Osteoblast (primary cell): ENCODE results near the gene IRGQ. TPM values are rescaled to one million over a fixed set of nuclear protein-coding genes. Genes with fewer than 3 reads are reported as not detected.

Source experiments
- DNase-seq: peaks from one replicate; pipeline ENCODE4 v3.0.0; 2011; ENCODE audit warnings: low spot score, mixed read lengths; ENCODE audit not compliant: insufficient read length; ENCODE audit errors: missing footprints
- H2AFZ ChIP-seq: 2 replicates; pipeline ENCODE4 v1.6.0; 2011; ENCODE audit warnings: mild to moderate bottlenecking, low read length
- H3K27ac ChIP-seq: 2 replicates; pipeline ENCODE4 v1.5.1; 2011; ENCODE audit warnings: mild to moderate bottlenecking, low read depth, low read length, moderate library complexity
- H3K27me3 ChIP-seq: 2 replicates; pipeline ENCODE4 v1.6.0; 2012; ENCODE audit warnings: mild to moderate bottlenecking, control low read depth, inconsistent platforms, low read length, moderate library complexity; ENCODE audit not compliant: insufficient read depth
- H3K36me3 ChIP-seq: 2 replicates; pipeline ENCODE4 v1.5.1; 2011; ENCODE audit warnings: mild to moderate bottlenecking, low read length, control low read depth, moderate library complexity; ENCODE audit not compliant: insufficient read depth
- H3K4me1 ChIP-seq: 2 replicates; pipeline ENCODE4 v1.5.1; 2011; ENCODE audit warnings: mild to moderate bottlenecking, low read length, control low read depth, moderate library complexity; ENCODE audit not compliant: insufficient read depth
- H3K4me2 ChIP-seq: 2 replicates; pipeline ENCODE4 v1.6.0; 2011; ENCODE audit warnings: mild to moderate bottlenecking, low read length; ENCODE audit not compliant: insufficient read depth
- H3K4me3 ChIP-seq: fragments of 200-600 bp; sonication (generic); 3 replicates; pipeline ENCODE4 v1.5.1; 2012; ENCODE audit warnings: mild to moderate bottlenecking, low read length, inconsistent platforms; ENCODE audit not compliant: insufficient read depth
- H3K79me2 ChIP-seq: 2 replicates; pipeline ENCODE4 v1.6.0; 2012; ENCODE audit warnings: mild to moderate bottlenecking, low read length, control low read depth, inconsistent platforms; ENCODE audit not compliant: insufficient read depth
- H3K9me3 ChIP-seq: 2 replicates; pipeline ENCODE4 v1.5.1; 2011; ENCODE audit warnings: low read depth, low read length, control low read depth
- H4K20me1 ChIP-seq: 2 replicates; pipeline ENCODE4 v1.6.0; 2012; ENCODE audit warnings: mild to moderate bottlenecking, low read length, control low read depth; ENCODE audit not compliant: insufficient read depth
- total RNA-seq: library from RNA; depleted of rRNA; stranded (reverse); fragments of >200 nt; gene quantifications from 2 replicates; pipeline ENCODE4 v1.2.3, GENCODE V29; 2012
- TF ChIP-seq, protein P1 (sequence below): IDR thresholded peaks from 2 replicates; pipeline ENCODE4 v1.5.1; 2011; ENCODE audit warnings: mild to moderate bottlenecking, low read depth, low read length, moderate library complexity; ENCODE audit errors: extremely low read depth

IRGQ gene
- total RNA-seq, 1 donor: 23.2 TPM

DNA sequence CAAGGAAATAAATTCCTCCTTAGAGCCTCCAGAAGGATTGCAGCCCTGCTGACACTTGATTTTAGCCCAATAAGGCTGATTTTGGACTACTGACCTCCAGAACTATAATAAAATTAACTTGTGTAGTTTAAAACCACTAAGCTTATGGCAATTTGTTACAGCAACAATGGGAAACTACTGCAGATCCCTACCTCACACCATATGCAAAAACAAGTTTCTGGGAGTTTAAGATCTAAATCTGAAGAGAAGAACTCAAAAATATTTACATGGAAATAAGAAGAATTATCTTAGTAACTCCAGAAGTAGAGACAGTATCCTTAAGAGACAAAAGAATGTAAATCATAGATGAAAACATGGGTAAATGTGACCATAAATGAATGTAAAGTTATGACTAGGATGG is 57.0 kb downstream of the IRGQ start:
- Histone ChIP-seq H3K27me3 (no peaks in the 10 kb centered on the region), H3K27ac (no peak overlapping the region), H3K4me2 (no peak overlapping the region), H4K20me1 (peaks cover 6% of the 10 kb centered on the region), H3K79me2 (no peaks in the 10 kb centered on the region), H3K9me3 (no peaks in the 10 kb centered on the region), H3K4me1 (peaks cover 7% of the 10 kb centered on the region), H3K36me3 (peaks cover 44% of the 10 kb centered on the region), H3K4me3 (no peak overlapping the region), H2AFZ (no peak overlapping the region)
- DNase-seq: peak; percentile 31
- TF ChIP-seq, protein P1, sequence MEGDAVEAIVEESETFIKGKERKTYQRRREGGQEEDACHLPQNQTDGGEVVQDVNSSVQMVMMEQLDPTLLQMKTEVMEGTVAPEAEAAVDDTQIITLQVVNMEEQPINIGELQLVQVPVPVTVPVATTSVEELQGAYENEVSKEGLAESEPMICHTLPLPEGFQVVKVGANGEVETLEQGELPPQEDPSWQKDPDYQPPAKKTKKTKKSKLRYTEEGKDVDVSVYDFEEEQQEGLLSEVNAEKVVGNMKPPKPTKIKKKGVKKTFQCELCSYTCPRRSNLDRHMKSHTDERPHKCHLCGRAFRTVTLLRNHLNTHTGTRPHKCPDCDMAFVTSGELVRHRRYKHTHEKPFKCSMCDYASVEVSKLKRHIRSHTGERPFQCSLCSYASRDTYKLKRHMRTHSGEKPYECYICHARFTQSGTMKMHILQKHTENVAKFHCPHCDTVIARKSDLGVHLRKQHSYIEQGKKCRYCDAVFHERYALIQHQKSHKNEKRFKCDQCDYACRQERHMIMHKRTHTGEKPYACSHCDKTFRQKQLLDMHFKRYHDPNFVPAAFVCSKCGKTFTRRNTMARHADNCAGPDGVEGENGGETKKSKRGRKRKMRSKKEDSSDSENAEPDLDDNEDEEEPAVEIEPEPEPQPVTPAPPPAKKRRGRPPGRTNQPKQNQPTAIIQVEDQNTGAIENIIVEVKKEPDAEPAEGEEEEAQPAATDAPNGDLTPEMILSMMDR: no peak

DNA sequence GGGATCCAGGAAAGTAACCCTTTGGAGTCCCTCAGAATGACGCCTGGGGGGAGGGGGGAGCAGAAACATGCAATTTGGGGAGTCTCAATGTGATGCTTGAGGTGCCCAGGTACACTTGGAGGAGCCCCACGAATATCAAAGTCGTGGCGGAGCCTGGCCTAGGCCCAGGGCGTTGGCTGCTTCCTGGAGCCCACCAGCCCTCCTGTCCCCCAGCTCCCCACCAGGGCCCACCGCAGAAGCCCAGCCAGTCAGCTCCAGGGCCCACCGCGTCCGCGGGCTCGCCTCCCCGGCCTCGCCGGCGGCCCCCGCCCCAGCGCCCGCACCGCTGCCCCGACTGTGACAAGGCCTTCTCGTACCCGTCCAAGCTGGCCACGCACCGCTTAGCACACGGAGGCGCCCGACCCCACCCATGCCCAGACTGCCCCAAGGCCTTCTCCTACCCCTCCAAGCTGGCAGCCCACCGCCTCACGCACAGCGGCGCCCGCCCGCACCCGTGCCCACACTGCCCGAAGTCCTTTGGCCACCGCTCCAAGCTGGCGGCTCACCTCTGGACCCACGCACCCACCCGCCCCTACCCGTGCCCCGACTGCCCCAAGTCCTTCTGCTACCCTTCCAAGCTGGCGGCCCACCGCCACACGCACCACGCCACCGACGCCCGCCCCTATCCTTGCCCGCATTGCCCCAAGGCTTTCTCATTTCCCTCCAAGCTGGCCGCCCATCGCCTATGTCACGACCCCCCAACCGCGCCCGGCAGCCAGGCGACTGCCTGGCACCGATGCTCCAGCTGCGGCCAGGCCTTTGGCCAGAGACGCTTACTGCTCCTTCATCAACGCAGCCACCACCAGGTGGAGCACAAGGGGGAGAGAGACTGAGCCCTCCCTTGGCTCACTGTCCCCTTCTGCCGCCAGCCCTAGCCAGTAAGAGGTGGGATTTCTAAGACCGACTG is 60.8 kb downstream of the IRGQ start:
- H3K4me3 ChIP-seq: no peak overlapping the region
- H3K4me2 ChIP-seq: peak overlapping the region; percentile 81
- DNase-seq: peak; percentile 94
- no peaks in the 10 kb centered on the region for H3K9me3 ChIP-seq
- H3K27me3 ChIP-seq: no peaks in the 10 kb centered on the region
- TF ChIP-seq, protein P1: peak; percentile 66
- peaks cover 6% of the 10 kb centered on the region for H4K20me1 ChIP-seq
- H3K36me3 ChIP-seq: peaks cover 21% of the 10 kb centered on the region
- H3K27ac ChIP-seq: no peak overlapping the region
- peaks cover 14% of the 10 kb centered on the region for H3K4me1 ChIP-seq
- peak overlapping the region; percentile 20 for H2AFZ ChIP-seq
- H3K79me2 ChIP-seq: no peaks in the 10 kb centered on the region

Other genes with a start within 250 kb of the IRGQ start
- under 0.01 TPM in 1 of 2 replicates, not detected in the other for gene CD177, start 242.4 kb downstream of the IRGQ start, total RNA-seq
- not detected in 2 replicates for gene TEX101, start 181.2 kb downstream of the IRGQ start, total RNA-seq
- 0.88 TPM in 1 of 2 replicates, not detected in the other for gene LYPD3, start 130.5 kb downstream of the IRGQ start, total RNA-seq
- 10.9 and 12.1 TPM in 2 replicates for gene PHLDB3, start 91.4 kb downstream of the IRGQ start, total RNA-seq
- 42.7 and 52.1 TPM in 2 replicates for gene ETHE1, start 68.9 kb downstream of the IRGQ start, total RNA-seq
- gene ZNF575, start 62.9 kb downstream of the IRGQ start, total RNA-seq: 0.29 and 0.72 TPM in 2 replicates
- gene XRCC1, start 20.6 kb downstream of the IRGQ start, total RNA-seq: 21.4 and 22.7 TPM in 2 replicates
- 0.72 and 2.9 TPM in 2 replicates for gene PINLYP, start 20.3 kb downstream of the IRGQ start, total RNA-seq
- 7.4 and 9.4 TPM in 2 replicates for gene ZNF576, start 461 bp upstream of the IRGQ start, total RNA-seq
- gene SRRM5, start 16.0 kb upstream of the IRGQ start, total RNA-seq: under 0.01 TPM in 1 of 2 replicates, not detected in the other
- 31.5 and 37.3 TPM in 2 replicates for gene ZNF428, start 23.5 kb upstream of the IRGQ start, total RNA-seq
- 1.2 and 1.4 TPM in 2 replicates for gene CADM4, start 43.7 kb upstream of the IRGQ start, total RNA-seq
- 52.5 and 62.2 TPM in 2 replicates for gene PLAUR, start 74.0 kb upstream of the IRGQ start, total RNA-seq
- gene IRGC, start 119.9 kb upstream of the IRGQ start, total RNA-seq: not detected in 2 replicates
- gene SMG9, start 158.8 kb upstream of the IRGQ start, total RNA-seq: 14.5 and 17.4 TPM in 2 replicates
- gene KCNN4, start 184.8 kb upstream of the IRGQ start, total RNA-seq: 6.5 and 7.2 TPM in 2 replicates
- gene LYPD5, start 206.3 kb upstream of the IRGQ start, total RNA-seq: 0.29 and 0.72 TPM in 2 replicates
- gene ZNF283, start 231.2 kb upstream of the IRGQ start, total RNA-seq: 13.4 and 15.6 TPM in 2 replicates